Measurements from ENCODE around the gene GNB1L. TPM values are rescaled to one million over a fixed set of nuclear protein-coding genes. Genes with fewer than 3 reads are reported as not detected.

The GNB1L gene, protein sequence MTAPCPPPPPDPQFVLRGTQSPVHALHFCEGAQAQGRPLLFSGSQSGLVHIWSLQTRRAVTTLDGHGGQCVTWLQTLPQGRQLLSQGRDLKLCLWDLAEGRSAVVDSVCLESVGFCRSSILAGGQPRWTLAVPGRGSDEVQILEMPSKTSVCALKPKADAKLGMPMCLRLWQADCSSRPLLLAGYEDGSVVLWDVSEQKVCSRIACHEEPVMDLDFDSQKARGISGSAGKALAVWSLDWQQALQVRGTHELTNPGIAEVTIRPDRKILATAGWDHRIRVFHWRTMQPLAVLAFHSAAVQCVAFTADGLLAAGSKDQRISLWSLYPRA
- 4.4 TPM for total RNA-seq (2013)
- 1 to 10 TPM; 3.4 to 6.0 (median 4.8) TPM for polyA plus RNA-seq
- 3.7 and 4.5 TPM in 2 replicates for polyA minus RNA-seq
- 0.34 to 2.1 (median 1.2) reads per million in 11 experiments for total RNA-seq

- intact Hi-C loops (cut with micrococcal nuclease), result loop anchor here (2.0 to 10.0 kb wide), 5 partner anchors 32 to 380 kb away; partner anchors contain the start of genes ARVCF (in 1 of the 2), CDC45 (in 1 of the 2), RANBP1 (in 1 of the 2) and TRMT2A (in 1 of the 2)
- peak; percentile 94 to 97 (median 96) for DNase-seq
- Histone ChIP-seq H3K36me3 (replicated peaks in 1 of 2; ENCODE audit: control insufficient read depth in 1 of 2, insufficient read depth in 2 of 2, low read length in 2 of 2) (peaks cover 19 to 24% of the 10 kb centered on the region in 2 donors), H3K4me1 (ENCODE audit: control insufficient read depth in 1 of 2, insufficient read depth in 2 of 2, low read length in 2 of 2) (peaks cover 29 to 31% of the 10 kb centered on the region in 2 donors), H4K20me1 (ENCODE audit: insufficient read depth, low read length) (peaks cover 6% of the 10 kb centered on the region), H3K4me3 (replicated peaks in 1 of 3; ENCODE audit: low read depth in 2 of 3, low read length in 3 of 3) (peak within 1 kb of the TSS; percentile 55 to 97 (median 93)), H3K27me3 (ENCODE audit: control insufficient read depth in 2 of 2, insufficient read depth in 2 of 2, low read length in 2 of 2) (no peaks in the 10 kb centered on the region), H3K79me2 (ENCODE audit: insufficient read depth, low read length) (peaks cover 49% of the 10 kb centered on the region), H3K9me3 (replicated peaks in 1 of 2; ENCODE audit: control insufficient read depth in 1 of 2, insufficient read depth in 1 of 2, low read length in 2 of 2) (no peaks in the 10 kb centered on the region), H3K27ac (ENCODE audit: low read depth in 1 of 2, low read length in 2 of 2) (peak within 1 kb of the TSS; percentile 88 to 91), H2AFZ (ENCODE audit: insufficient read depth, low read depth, low read length, poor library complexity, severe bottlenecking) (peak within 1 kb of the TSS; percentile 94), H3K4me2 (replicated peaks; ENCODE audit: extremely low read depth, low read length, poor library complexity, severe bottlenecking) (peak within 1 kb of the TSS; percentile 92), H3K9ac (ENCODE audit: insufficient read depth, low read length, poor library complexity, severe bottlenecking) (peak within 1 kb of the TSS; percentile 87)
- Mint-ChIP-seq H3K4me1 (peaks cover 30% of the 10 kb centered on the region), H3K9me3 (peaks cover 0 to 2% (median 0%) of the 10 kb centered on the region in 7 donors), H3K4me3 (peak within 1 kb of the TSS; percentile 86 to 93), H3K36me3 (peaks cover 16 to 22% of the 10 kb centered on the region in 2 donors), H3K27me3 (ENCODE audit: low read depth in 3 of 3) (peaks cover 0 to 4% (median 1%) of the 10 kb centered on the region in 3 donors), H3K27ac (peak within 1 kb of the TSS; percentile 84 to 94 (median 92))
- under 1% methylated on average over 81 of the region's 81 CpGs for WGBS (ENCODE audit: insufficient coverage)
- TF ChIP-seq, protein P1, sequence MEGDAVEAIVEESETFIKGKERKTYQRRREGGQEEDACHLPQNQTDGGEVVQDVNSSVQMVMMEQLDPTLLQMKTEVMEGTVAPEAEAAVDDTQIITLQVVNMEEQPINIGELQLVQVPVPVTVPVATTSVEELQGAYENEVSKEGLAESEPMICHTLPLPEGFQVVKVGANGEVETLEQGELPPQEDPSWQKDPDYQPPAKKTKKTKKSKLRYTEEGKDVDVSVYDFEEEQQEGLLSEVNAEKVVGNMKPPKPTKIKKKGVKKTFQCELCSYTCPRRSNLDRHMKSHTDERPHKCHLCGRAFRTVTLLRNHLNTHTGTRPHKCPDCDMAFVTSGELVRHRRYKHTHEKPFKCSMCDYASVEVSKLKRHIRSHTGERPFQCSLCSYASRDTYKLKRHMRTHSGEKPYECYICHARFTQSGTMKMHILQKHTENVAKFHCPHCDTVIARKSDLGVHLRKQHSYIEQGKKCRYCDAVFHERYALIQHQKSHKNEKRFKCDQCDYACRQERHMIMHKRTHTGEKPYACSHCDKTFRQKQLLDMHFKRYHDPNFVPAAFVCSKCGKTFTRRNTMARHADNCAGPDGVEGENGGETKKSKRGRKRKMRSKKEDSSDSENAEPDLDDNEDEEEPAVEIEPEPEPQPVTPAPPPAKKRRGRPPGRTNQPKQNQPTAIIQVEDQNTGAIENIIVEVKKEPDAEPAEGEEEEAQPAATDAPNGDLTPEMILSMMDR (IDR thresholded peaks at IDR 0.05), result no peak
Observed at GRCh38 chr22:19854778-19855503, at the start of gene GNB1L, which contains the start of gene RTL10. GNB1L (minus strand) TSS chr22:19854874; CDS start chr22:19821355, 33,519 bp downstream. RTL10 (minus strand) TSS chr22:19854874; CDS start chr22:19852261, 2,613 bp downstream.
